SIG-M5 treated with dmso at 0.1 percent for 504 hours (cell line): ENCODE measurements around the gene NOP9.
A peak's percentile ranks its signal among the peaks of the same experiment; 100 is the strongest.

ENCODE experiments used
- DNase-seq: peaks from one replicate; lab custom pipeline; 2025; ENCODE audit not compliant: unreplicated experiment; lab: John Stamatoyannopoulos, UW

Gene NOP9

DNA sequence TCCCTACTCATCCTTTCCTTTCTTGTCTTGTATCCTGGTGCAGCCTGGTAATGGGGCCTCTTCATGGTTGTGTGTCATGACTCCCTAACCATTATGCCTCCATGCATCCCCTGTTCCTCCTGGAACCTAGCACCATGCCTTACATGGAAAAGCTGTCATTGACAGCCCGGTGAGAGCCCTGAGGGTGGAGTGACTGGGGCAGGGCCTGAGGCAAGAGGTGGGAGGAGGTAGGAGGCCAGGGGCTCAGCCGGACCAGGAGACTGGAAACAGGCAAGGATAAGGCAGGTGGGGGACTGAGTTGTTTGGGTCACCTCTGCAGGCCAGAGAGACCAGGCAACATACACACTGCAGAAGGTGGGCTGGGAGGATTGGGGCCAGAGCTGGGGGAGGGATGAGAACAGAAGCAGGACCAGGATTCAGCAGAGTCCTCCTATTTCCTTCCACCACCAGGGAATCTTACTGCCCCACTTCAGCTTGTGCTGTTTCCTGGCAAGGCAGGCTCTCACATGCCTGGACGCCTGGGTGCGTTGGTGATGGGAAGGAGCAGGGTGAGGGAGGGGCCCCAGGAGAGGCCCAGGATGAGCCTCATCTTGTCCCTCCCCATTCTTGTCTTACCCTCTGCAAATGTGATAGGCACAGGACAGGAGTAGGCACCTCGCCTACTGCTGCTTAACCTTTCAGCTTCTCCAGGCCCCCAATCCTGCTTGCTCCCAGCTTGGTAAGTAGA lies 10.1 kb downstream of the NOP9 start, which contains the start of gene LTB4R2:
LTB4R2 (plus strand) TSS at position 603 of the 727 bp plus-strand sequence. CDS start 525 bp downstream, outside the sequence.
- DNase-seq = no peak

- DNase-seq = no peak
Observed at GRCh38 chr14:24310265-24310645, 10.6 kb downstream of the NOP9 start.

DNA sequence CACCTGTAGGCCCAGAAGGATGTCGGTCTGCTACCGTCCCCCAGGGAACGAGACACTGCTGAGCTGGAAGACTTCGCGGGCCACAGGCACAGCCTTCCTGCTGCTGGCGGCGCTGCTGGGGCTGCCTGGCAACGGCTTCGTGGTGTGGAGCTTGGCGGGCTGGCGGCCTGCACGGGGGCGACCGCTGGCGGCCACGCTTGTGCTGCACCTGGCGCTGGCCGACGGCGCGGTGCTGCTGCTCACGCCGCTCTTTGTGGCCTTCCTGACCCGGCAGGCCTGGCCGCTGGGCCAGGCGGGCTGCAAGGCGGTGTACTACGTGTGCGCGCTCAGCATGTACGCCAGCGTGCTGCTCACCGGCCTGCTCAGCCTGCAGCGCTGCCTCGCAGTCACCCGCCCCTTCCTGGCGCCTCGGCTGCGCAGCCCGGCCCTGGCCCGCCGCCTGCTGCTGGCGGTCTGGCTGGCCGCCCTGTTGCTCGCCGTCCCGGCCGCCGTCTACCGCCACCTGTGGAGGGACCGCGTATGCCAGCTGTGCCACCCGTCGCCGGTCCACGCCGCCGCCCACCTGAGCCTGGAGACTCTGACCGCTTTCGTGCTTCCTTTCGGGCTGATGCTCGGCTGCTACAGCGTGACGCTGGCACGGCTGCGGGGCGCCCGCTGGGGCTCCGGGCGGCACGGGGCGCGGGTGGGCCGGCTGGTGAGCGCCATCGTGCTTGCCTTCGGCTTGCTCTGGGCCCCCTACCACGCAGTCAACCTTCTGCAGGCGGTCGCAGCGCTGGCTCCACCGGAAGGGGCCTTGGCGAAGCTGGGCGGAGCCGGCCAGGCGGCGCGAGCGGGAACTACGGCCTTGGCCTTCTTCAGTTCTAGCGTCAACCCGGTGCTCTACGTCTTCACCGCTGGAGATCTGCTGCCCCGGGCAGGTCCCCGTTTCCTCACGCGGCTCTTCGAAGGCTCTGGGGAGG lies 11.3 kb downstream of the NOP9 start, which contains the start of gene LTB4R:
LTB4R (plus strand) TSS at position 857 of the 959 bp plus-strand sequence. CDS start 4,150 bp downstream, outside the sequence.
- DNase-seq = peak; percentile 22

- DNase-seq = peak; percentile 25
Observed at GRCh38 chr14:24311837-24312615, 12.4 kb downstream of the NOP9 start.

DNA sequence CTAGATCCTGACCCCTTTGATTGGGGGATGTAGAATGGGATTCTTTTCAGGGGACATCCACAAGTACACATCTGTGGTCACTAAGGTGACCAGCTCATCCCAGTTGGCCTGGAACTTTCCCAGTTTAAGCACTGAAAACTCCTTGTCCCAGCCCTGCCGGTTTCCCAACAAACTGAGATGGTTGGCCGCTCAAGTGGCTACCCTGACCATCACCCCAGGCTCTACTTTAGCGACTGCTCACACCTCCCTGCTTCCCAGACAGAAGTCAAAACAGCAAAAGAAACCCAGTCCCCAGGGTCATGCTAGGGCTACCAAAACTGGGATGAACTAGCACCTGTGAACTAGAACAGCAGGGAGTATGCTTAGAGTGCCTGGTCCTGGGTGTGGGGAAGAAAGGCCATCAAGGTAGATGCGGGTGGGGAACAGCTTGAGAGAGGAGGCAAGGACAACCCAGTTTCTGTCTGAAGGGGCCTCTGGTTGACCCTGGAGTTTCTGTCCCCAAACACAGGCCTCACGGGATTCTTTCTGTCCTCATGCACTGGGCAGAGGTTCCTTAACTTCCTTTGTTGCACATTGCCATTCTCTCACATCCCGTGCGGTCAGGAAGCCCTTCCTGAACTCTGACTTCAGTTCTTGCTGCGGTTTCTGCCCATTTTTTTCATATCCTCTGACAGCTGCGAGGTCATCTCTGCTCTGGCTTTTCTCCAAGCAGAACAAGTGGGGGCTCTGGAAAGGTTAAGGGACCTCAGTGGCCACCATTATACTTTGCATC lies 13.3 kb downstream of the NOP9 start:
- DNase-seq = peak; percentile 70

- DNase-seq = no peak
Observed at GRCh38 chr14:24313913-24314312, 14.3 kb downstream of the NOP9 start.

GRCh38 chr14:24314377-24315193 lies 14.9 kb downstream of the NOP9 start:
- DNase-seq = no peak

DNA sequence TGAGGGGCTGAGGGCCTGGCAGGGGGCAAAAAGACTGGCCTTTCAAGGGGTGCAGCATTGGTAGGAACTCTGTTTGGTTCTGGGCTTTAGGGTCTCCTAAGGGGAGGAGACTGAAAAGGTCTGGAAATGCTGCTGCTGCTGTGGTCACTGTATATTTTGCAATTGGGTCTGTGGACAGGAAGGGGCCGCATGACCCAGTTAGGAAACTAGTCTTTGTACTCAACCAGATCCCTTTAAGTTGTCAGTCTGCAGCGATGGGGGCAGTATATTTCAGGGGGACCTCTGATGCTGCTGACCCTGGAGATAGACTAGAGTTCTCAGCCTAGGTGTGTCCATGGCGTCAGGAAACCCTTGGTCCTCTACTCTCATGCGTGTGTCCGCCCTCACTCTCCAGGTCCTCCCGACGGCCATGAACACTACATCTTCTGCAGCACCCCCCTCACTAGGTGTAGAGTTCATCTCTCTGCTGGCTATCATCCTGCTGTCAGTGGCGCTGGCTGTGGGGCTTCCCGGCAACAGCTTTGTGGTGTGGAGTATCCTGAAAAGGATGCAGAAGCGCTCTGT lies 15.7 kb downstream of the NOP9 start:
- DNase-seq = no peak

DNA sequence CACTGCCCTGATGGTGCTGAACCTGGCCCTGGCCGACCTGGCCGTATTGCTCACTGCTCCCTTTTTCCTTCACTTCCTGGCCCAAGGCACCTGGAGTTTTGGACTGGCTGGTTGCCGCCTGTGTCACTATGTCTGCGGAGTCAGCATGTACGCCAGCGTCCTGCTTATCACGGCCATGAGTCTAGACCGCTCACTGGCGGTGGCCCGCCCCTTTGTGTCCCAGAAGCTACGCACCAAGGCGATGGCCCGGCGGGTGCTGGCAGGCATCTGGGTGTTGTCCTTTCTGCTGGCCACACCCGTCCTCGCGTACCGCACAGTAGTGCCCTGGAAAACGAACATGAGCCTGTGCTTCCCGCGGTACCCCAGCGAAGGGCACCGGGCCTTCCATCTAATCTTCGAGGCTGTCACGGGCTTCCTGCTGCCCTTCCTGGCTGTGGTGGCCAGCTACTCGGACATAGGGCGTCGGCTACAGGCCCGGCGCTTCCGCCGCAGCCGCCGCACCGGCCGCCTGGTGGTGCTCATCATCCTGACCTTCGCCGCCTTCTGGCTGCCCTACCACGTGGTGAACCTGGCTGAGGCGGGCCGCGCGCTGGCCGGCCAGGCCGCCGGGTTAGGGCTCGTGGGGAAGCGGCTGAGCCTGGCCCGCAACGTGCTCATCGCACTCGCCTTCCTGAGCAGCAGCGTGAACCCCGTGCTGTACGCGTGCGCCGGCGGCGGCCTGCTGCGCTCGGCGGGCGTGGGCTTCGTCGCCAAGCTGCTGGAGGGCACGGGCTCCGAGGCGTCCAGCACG lies 16.4 kb downstream of the NOP9 start:
- no peak for DNase-seq

DNA sequence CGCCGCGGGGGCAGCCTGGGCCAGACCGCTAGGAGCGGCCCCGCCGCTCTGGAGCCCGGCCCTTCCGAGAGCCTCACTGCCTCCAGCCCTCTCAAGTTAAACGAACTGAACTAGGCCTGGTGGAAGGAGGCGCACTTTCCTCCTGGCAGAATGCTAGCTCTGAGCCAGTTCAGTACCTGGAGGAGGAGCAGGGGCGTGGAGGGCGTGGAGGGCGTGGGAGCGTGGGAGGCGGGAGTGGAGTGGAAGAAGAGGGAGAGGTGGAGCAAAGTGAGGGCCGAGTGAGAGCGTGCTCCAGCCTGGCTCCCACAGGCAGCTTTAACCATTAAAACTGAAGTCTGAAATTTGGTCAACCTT lies 16.9 kb downstream of the NOP9 start:
- no peak for DNase-seq

GRCh38 chr14:24317141-24317928 lies 17.7 kb downstream of the NOP9 start:
- no peak for DNase-seq

- no peak for DNase-seq
Observed at GRCh38 chr14:24321212-24321975, 21.7 kb downstream of the NOP9 start.

- no peak for DNase-seq
Observed at GRCh38 chr14:24322672-24323071, 23.0 kb downstream of the NOP9 start.

DNA sequence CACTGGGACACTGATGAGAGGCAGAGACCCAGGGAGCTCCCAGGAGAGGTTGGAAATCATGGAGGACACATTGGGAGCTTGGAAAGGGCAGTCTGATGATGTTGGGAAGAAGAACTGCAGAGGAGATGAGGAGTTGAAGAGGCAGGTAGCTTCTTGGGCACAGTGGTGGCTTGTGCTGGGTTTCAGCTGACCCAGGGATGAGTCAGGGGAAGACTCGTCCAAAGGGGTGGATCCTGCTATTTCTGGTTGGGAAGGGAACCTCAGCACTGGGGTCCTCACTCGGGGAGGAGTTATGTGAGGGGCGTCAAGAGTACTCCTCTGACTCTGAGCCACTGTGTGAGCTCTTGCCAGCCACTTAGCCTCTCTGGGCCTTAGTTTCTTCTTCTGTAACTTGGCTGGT lies 23.7 kb downstream of the NOP9 start:
- DNase-seq = no peak

DNA sequence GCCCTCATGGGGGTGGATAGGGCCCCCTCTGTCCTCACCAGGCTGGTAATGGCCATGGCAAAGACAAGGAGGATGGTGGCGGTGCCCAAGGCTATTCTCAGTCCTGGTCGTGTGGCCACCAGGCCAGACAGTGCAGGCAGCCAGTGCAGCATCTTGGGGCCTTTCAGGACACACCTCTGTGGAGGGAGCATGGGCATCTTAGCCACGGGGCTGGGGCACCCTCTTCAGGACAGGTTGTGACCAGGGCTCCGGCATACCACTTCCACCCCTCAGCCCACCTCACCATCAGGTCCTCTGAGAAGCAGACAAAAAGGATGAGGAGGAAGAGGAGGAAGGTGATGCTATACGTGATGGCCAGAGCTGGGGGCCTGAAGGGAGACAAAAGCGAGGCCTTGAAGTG lies 24.4 kb downstream of the NOP9 start:
- no peak for DNase-seq

GRCh38 chr14:24325041-24325530 lies 25.4 kb downstream of the NOP9 start:
- DNase-seq = no peak

DNA sequence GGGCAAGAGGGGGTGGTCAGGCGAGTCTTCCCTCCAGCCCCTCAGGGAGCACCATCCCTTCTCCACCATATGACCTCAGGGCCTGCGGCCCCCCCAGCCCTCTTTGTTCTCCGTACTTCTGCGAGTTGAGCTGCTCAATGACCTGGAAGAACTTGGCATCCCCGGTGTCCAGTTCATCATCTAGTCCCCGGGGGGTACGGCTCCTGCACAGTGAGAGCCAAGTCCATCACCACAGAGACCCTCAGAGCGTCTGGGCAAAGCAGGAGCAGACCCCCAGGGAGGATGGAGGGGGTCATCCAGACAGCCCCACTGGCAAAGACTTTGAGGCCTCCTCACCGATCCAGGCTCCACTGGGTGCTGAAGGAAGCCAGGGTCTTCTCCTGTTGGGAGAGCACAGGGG lies 26.3 kb downstream of the NOP9 start:
- no peak for DNase-seq
